ENCODE results near the gene DLG2. TPM values are rescaled to one million over a fixed set of nuclear protein-coding genes. Genes with fewer than 3 reads are reported as not detected.

Gene DLG2
- total and polyA plus RNA-seq, 9 donors = 2.5 to 20.7 (median 12.0) TPM

GRCh38 chr11:85438328-85438727 lies 188.8 kb downstream of the DLG2 start:
- Histone ChIP-seq H3K27ac (no peak overlapping the region), H3K4me1 (ENCODE audit: insufficient read depth) (no peaks in the 10 kb centered on the region), H3K9me3 (no peaks in the 10 kb centered on the region), H3K36me3 (no peaks in the 10 kb centered on the region), H3K27me3 (no peaks in the 10 kb centered on the region), H3K4me3 (no peak overlapping the region)
- 89 to 95% (median 95%) methylated on average over 1 of the region's 1 CpG for WGBS, 3 donors
- intact Hi-C loops (cut with DNase I) = no loop called here
- DNase-seq = no peak
- TF ChIP-seq POLR2A (IDR thresholded peaks at IDR 0.05) (no peak), CTCF (IDR thresholded peaks at IDR 0.05) (no peak), EP300 (IDR thresholded peaks at IDR 0.05) (no peak)

GRCh38 chr11:85431319-85431718 lies 195.8 kb downstream of the DLG2 start:
- no peaks in the 10 kb centered on the region for H3K9me3 ChIP-seq
- H3K36me3 ChIP-seq = no peaks in the 10 kb centered on the region
- no peak overlapping the region for H3K27ac ChIP-seq
- DNase-seq = no peak
- no peak overlapping the region for H3K4me3 ChIP-seq
- intact Hi-C loops (cut with DNase I) = no loop called here
- 83 to 97% (median 91%) methylated on average over 3 of the region's 3 CpGs for WGBS, 3 donors
- no peak for TF ChIP-seq EP300 (IDR thresholded peaks at IDR 0.05)
- no peak for TF ChIP-seq POLR2A (IDR thresholded peaks at IDR 0.05)
- no peak for TF ChIP-seq CTCF (IDR thresholded peaks at IDR 0.05)
- no peaks in the 10 kb centered on the region for H3K27me3 ChIP-seq
- no peaks in the 10 kb centered on the region for H3K4me1 ChIP-seq (ENCODE audit: insufficient read depth)

- Histone ChIP-seq H3K4me3 (no peak overlapping the region), H3K4me1 (ENCODE audit: insufficient read depth) (no peaks in the 10 kb centered on the region), H3K27ac (no peak overlapping the region), H3K9me3 (no peaks in the 10 kb centered on the region), H3K36me3 (no peaks in the 10 kb centered on the region), H3K27me3 (no peaks in the 10 kb centered on the region)
- 82 to 95% (median 89%) methylated on average over 3 of the region's 3 CpGs for WGBS, 3 donors
- no peak for DNase-seq
- intact Hi-C loops (cut with DNase I) = no loop called here
- no peak for TF ChIP-seq CTCF (IDR thresholded peaks at IDR 0.05)
- no peak for TF ChIP-seq POLR2A (IDR thresholded peaks at IDR 0.05)
- no peak for TF ChIP-seq EP300 (IDR thresholded peaks at IDR 0.05)
Measured at GRCh38 chr11:85423794-85424193, 203.3 kb downstream of the DLG2 start.

GRCh38 chr11:85423316-85423715 lies 203.8 kb downstream of the DLG2 start:
- Histone ChIP-seq H3K27ac (no peak overlapping the region), H3K27me3 (no peaks in the 10 kb centered on the region), H3K4me1 (ENCODE audit: insufficient read depth) (no peaks in the 10 kb centered on the region), H3K36me3 (no peaks in the 10 kb centered on the region), H3K9me3 (no peaks in the 10 kb centered on the region), H3K4me3 (no peak overlapping the region)
- no peak for TF ChIP-seq CTCF (IDR thresholded peaks at IDR 0.05)
- no peak for TF ChIP-seq EP300 (IDR thresholded peaks at IDR 0.05)
- no peak for TF ChIP-seq POLR2A (IDR thresholded peaks at IDR 0.05)
- intact Hi-C loops (cut with DNase I) = no loop called here
- no peak for DNase-seq
- WGBS, 3 donors = 92 to 100% (median 93%) methylated on average over 1 of the region's 1 CpG

GRCh38 chr11:85414175-85414574 lies 213.0 kb downstream of the DLG2 start:
- WGBS, 3 donors = 92 to 93% (median 93%) methylated on average over 5 of the region's 5 CpGs
- no peak for DNase-seq
- Histone ChIP-seq H3K27ac (no peak overlapping the region), H3K27me3 (no peaks in the 10 kb centered on the region), H3K9me3 (no peaks in the 10 kb centered on the region), H3K36me3 (no peaks in the 10 kb centered on the region), H3K4me1 (ENCODE audit: insufficient read depth) (no peaks in the 10 kb centered on the region), H3K4me3 (no peak overlapping the region)
- TF ChIP-seq CTCF (IDR thresholded peaks at IDR 0.05) (no peak), EP300 (IDR thresholded peaks at IDR 0.05) (no peak), POLR2A (IDR thresholded peaks at IDR 0.05) (no peak)
- intact Hi-C loops (cut with DNase I) = no loop called here

Data from ovary (tissue), 9 donors.